Panc1 (cell line): ENCODE data around the gene PLCB4.

Experiments used
- CTCF ChIP-seq: fragments of 450-650 bp; IDR thresholded peaks from 2 replicates; pipeline ENCODE4 v1.5.1; 2017; ENCODE audit warnings: mild to moderate bottlenecking
- POLR2AphosphoS5 ChIP-seq: IDR thresholded peaks from 2 replicates; pipeline ENCODE4 v1.6.1; 2012; ENCODE audit warnings: mild to moderate bottlenecking, low read depth, low read length, moderate library complexity
- REST ChIP-seq, 2 experiments: IDR thresholded peaks; 2 replicates each; pipeline ENCODE4 v1.6.1; 2011 to 2012; ENCODE audit warnings: low read depth in 2 of 2, control low read depth in 1 of 2, low read length in 1 of 2, mild to moderate bottlenecking in 1 of 2, moderate library complexity in 1 of 2; ENCODE audit not compliant: insufficient read depth in 1 of 2
- TCF7L2 ChIP-seq: IDR thresholded peaks from 2 replicates; pipeline ENCODE4 v1.6.1; 2011; ENCODE audit warnings: mild to moderate bottlenecking, low read depth, low read length, inconsistent platforms

DNA sequence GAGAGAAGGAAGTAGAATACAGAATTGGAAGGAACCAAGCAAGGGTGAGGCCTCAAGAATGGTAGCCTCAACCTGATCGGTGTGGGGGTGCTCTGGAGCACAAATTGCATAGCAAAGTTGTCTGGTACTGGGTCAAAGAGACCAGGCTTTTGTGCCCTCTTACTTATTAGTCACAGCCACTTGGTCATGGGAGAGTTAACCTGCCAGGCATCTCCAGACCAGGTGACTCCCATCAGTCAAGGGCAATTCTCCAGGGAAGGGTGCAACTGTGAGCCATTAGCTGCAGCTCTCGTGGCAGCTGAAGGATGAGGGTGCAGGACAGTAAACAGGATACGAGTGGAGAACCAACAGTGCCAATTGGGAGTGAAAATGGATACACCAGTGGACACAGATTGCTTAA, 47.7 kb upstream of the PLCB4 start:
- TF ChIP-seq POLR2AphosphoS5 (no peak), CTCF (no peak), REST (IDR thresholded peaks at IDR 0.05; ENCODE audit: insufficient read depth in 1 of 2, low read depth in 2 of 2, low read length in 1 of 2) (no peak), TCF7L2 (no peak)
